GM19452 (cell line): ENCODE data around the gene PARP4.
"Not testable (repeated sequence)": the region's sequence is repeated elsewhere in the genome, so short reads cannot be mapped to it uniquely, and the experiment has no call there.

ENCODE experiments used
- ATAC-seq: cut with Tn5 transposase; IDR thresholded peaks from one replicate; pipeline ENCODE4 v1.9.1; 2021; ENCODE audit not compliant: unreplicated experiment

Gene PARP4

DNA sequence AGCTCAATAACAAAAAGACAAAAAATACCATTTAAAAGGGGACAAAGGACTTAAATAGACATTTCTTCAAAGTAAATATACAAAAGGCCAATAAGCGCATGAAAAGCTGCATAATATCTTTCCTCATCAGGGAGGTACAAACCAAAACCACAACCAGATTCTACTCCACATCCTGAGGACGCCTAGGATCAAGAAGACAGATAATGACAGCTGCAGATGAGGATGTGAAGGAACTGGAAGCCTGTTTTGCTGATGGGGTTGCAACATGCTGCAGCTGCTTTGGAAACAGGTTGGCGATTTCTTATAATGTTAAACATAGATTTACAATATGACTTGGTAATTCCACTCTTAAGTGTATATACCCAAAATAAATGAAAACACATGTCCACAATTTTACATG, 132.4 kb downstream of the PARP4 start:
- not testable (repeated sequence) for ATAC-seq

DNA sequence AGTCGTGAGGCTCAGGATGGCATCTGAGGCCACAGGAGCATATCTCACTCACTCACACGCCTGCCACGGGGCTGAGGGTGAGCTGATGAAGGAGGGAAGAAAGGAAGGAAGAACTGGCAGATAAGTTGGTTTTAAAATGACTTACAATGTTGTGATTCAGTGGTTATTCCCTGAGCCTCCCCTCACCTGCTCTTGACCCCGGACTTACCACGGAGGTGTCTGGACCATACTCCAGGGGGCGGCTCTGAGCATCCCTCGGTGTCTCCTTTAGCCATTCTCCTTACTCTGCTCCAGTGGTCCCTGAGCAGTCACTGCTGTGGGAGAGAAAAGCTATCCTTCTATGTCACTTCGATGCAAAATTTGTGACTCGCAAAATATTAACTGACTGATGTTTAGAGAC, 141.3 kb downstream of the PARP4 start:
- ATAC-seq, result not testable (repeated sequence)
